ENCODE measurements around the gene WDR37. TPM values are rescaled to one million over a fixed set of nuclear protein-coding genes. Genes with fewer than 3 reads are reported as not detected.

The WDR37 gene
- total RNA-seq, 1 donor from 2014 or later: 20.5 TPM

DNA sequence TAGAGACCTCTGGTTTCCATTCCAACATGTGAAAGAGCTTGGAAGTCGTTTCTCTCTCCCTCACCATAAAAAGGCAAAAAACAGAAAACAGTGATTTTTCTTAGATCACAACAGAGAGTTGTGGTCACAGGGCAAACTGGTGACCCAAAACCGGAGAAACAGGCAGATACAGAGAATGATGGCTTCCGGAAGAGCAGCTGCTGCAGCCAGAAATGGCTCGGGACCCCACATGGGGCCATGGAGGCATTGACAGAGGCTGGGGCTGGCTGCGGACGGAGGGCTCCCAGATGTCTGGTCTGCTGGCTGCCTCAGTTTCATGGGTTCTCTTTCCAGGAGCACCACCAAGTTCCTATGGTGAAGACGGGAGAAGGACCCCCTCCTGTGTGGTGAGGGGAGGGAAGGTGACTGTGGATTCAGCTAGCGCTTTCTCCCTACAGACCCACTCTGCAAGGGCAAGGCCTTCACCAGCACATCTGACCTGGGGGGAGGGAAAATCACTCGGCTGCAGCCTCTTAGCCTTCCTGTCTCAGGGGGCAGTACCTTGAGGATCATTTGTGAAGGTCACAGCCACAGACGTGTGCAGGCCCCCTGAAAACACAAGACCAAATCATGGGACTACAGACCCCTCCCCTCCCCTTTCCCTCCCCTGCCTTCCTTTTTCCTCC, 81.4 kb downstream of the WDR37 start:
- intact Hi-C loops (cut with DNase I): no loop called here
- DNase-seq (ENCODE audit: low spot score): no peak
- no peak for ATAC-seq

DNA sequence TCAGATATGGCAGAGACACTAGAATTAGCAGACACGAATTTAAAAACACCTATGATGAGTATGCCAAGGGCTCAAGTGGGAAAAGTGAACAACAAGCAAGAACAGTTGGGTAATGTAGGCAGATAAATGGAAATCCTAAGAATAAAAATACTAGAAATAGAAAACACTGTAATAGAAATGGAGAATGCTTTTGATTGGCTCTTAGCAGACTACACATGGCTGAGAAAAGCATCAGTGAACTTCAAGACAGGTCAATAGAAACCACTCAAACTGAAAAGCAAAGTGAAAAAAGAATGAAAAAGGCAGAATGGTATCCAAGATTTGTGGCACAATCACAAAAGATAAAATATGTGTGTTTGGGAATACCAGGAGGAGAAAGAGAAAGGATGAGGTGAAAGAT, 82.3 kb downstream of the WDR37 start:
- intact Hi-C loops (cut with DNase I): no loop called here
- no peak for DNase-seq (ENCODE audit: low spot score)
- ATAC-seq: no peak

DNA sequence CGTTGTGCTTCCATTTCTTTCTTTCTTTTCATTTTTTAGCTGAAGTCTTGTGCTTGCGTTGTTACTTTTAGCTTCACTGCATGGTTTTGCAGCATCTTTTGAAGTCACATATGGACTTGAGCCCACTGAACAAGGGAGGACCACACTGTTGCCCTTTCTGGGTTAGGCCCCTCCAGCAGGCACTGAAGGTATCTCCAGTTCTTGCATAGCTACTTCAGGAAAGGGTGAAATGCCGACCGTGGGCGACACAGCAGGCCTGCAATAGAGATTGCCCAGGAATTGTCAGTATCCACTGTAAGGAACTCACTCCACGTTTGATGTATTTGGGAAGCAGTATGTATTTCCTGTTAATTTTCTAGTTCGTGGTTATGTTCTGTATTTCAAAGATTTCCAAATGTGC, 85.1 kb downstream of the WDR37 start:
- ATAC-seq (no peak), DNase-seq (ENCODE audit: low spot score) (no peak)
- intact Hi-C loops (cut with DNase I): no loop called here

DNA sequence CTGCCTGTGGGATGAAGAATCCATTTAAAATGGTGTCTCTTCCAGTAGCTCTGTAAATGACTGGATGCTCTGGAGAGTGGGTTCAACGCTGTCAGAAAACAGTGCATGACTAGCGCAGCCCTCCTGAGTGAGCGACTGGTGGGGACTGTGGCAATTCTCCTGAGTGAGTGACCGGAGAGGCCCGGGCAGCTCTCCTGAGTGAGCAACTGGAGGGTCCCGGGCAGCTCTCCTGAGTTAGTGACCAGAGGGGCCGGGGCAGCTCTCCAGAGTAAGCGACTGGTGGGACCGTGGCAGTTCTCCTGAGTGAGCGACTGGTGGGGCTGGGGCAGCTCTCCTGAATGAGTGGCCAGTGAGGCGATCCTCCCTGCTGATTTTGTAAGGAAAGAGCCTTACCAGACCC, 85.5 kb downstream of the WDR37 start:
- no peak for DNase-seq (ENCODE audit: low spot score)
- intact Hi-C loops (cut with DNase I): no loop called here
- ATAC-seq: no peak

DNA sequence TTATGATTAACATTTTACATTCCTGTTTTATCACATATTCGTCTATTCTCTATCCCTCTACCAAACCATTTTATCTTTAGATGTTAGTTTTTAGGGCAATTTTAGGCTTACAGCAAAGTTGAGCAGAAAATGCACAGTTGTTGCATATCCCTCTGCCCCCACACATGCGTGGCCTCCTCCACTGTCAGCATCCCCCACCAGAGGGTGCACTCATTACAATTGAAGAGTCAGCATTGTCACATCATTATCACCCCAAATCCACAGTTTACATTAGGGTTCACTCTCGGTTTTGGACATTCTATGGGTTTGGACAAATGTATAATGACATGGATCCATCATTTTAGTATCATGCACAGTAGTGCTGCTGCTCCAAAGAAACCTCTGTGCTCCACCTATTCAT, 86.4 kb downstream of the WDR37 start:
- ATAC-seq: no peak
- no peak for DNase-seq (ENCODE audit: low spot score)
- intact Hi-C loops (cut with DNase I): no loop called here

DNA sequence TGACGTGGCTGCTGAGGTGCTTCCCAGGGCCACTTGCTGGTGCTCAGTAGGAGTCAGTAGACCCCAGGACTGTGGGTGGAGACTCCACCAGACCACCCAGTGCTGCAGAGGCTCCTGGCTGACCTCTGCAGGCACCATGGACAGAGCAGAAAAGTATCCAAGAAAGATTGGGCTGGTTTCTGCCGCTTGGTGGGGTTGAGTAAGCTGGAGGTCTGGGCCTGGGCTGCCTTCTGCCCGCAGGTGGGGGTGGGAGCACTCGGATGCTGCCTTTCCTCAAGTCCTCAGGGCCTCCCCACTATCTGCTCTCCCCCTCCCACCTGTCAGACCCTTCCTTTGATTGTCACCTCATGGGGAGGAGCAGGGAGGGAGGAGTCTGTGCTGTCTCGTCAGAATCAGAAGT, 91.6 kb downstream of the WDR37 start:
- no peak for DNase-seq (ENCODE audit: low spot score)
- intact Hi-C loops (cut with DNase I): no loop called here
- ATAC-seq: no peak

DNA sequence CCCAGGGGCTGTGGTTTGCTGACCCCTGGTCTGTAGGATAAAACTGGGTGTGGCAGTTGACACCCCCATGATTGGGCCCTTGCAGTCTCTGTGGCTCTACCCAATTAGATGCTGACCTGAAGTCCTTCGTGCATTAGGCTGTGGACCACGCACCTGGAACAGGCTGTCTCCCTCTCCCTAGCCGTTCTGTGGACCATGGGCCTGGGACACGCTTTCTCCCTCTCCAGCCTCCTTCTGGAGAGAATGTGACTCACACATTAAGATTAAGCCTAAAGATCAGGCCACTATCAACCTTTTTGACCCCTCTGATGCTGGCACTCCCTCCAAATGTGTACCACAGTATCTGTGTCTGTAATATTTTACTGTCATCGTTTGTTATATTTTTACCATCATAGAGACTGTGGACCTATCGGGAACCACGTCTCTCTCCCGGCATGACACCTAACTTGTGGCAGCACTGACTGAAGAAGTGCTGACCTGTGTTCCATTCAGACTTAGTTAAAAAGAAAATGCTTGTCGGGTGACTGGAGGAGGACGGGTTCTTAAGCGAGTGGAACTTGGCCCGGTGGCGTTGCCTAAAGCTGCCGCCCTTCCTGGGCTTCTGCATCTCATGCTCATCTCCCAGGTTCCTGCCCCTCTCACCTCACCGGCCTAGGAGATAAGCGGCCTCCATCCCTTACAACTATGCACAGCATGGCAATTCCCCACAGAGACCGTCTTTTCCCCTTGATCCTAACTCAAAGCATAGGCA, 92.8 kb downstream of the WDR37 start:
- intact Hi-C loops (cut with DNase I): no loop called here
- DNase-seq (ENCODE audit: low spot score) (no peak), ATAC-seq (no peak)

DNA sequence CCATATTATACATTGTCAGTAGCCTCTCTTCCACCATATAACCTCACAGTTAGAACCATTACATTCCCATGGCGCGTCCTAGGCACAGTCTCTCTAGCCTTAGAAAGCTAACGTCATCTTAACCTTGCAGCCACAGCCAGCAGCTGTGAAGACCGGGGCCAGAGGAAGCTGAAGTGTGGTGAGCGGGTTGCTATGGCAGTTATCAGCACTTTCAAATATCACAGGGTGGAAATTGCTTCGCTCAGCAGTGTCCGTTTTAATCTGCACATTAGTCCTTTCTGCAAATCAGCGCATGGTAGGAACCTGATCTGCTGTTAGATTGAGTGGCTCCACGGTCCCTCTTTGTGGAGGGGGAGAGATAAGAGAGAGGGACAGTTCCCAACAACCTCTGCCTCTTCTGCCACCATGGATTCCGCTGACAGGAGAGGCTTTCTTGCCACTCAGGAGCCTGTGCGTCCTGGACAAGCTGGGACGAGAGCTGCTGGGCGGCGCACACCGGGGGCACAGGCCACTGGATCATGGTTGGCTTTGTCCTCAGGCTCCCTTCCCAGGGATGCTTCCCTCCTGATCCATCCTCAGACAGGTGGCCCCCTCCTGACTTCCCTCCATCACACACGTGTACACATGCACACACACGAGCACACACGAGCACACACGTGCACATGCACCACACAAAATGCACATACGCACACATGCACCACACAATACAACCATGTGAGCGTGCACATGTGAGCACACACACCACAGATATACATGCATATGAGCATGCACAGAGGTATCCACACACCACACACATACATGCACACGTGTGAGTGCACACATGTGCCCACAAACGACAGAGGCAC, 93.8 kb downstream of the WDR37 start:
- ATAC-seq: no peak
- intact Hi-C loops (cut with DNase I): no loop called here
- no peak for DNase-seq (ENCODE audit: low spot score)

DNA sequence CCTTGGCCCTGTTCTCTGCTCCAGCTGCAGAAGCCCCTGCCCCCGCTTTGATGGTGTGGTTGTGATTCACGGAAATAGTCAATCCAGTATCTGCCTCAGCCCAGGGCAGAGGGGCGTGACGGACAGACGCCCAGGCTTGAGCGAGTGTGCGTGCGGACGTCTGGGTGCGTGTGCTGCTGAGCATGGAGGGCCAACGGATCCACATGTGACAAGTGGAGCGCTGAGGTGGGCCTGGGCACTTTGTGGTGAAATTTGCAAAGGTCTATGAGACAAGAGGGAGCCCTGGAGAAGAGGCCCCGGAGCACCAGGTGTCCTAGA, 94.4 kb downstream of the WDR37 start:
- ATAC-seq (no peak), DNase-seq (ENCODE audit: low spot score) (no peak)
- intact Hi-C loops (cut with DNase I): no loop called here

DNA sequence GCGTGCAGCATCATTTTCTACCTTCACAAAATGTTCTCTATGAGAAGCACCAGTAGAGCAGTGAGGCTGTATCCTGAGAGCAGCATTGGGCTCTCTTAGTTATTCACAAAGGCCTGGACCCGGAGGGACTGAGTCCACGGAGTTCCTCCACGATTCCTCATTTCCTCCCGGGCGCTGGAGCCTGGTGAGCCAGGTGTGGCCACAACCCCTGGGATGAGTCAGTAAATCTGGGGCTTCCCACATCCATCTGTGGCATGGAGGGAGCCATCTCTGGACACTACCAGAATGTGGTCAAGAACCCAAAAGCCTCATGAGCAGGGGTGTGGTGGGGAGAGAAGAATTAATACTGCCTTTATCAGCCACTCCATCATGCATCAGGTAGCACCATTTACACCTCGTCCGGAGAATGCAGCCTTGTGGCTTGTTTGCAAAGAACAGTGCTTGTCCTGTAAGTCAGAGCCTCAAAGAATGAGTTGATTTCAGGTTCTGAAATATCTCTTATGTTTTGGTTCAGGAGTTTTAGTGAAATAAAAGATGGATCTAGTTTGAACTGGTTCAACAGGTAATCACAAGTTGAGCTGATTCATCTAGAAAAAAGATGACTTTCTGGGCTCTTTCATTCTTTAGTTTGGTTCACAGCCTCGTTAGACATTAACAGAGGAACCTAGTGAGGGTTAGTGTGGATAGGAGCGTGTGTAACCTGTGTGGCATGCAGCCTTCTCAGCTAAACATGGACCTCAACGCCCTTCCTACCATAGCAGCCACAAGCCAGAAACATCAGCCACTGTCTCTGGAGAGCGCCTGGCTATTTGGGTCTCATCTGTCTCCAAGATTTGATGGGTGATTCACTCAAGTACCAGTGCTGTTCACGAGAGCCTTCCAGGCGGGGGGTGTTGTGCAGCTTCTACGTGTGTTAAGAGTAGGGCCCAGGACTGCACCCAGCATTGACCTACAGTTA, 95.2 kb downstream of the WDR37 start:
- DNase-seq (ENCODE audit: low spot score) (no peak), ATAC-seq (no peak)
- intact Hi-C loops (cut with DNase I): no loop called here

DNA sequence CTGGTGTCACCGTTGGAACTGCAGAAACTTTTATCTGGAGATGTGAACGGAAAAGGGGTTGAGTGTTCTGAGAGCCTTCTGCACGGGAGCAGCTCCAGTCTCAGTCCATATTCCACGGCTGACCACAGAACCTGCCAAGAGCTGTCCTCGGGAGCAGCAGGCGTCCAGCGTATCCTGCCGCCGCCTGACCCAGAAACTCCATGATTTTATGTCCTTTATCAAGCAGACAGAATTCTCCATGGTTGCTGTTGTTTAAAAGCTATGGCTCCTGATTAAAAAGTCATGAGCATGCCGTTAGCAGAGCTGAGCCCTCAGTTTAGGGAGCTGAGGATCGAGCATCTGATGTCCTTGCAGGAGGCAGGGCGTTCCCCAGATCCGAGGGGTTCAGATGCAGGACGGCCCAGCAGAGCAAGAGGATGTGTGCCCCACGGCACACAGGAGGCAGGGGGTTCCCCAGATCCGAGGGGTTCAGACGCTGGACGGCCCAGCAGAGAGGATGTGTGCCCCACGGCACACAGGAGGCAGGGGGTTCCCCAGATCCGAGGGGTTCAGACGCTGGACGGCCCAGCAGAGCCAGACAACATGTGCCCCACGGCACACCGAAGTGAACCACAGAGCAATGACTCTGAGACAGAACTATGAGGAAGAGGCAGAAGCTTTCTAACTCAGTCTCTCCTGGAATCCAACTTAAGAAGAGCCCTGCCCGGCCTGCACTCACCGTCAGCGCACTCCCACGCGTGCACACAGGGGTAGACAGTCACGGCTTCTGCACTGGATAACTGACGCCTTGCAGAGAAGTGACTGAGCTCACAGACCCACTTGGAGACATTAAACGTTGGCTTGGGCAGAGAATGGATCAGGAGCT, 96.4 kb downstream of the WDR37 start:
- no peak for DNase-seq (ENCODE audit: low spot score)
- no peak for ATAC-seq
- intact Hi-C loops (cut with DNase I): no loop called here

DNA sequence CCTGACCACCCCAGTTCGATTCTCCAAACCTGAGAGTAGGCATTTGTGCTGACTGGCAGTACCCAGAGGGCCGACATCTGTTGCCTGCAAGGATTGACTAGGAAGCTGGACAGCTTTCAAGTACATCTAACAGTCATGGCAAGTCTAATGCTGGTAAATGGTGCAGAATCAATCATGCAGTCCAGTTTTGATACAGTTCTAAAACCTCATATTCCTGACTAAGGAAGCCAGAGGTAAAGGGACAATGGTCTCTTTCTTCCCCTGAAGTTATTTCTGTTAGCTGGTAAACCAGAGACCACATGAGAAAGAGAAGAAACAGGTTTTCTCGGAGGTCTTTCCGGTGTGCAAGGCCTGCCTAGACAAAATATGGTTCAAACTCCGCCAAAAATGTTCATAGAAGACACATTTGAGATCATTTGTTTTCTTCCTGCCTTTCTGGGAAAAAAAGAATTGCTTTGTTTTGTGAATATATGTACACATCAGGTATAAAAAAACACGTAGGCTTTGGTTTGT, 97.1 kb downstream of the WDR37 start:
- no peak for DNase-seq (ENCODE audit: low spot score)
- intact Hi-C loops (cut with DNase I): no loop called here
- ATAC-seq: no peak

DNA sequence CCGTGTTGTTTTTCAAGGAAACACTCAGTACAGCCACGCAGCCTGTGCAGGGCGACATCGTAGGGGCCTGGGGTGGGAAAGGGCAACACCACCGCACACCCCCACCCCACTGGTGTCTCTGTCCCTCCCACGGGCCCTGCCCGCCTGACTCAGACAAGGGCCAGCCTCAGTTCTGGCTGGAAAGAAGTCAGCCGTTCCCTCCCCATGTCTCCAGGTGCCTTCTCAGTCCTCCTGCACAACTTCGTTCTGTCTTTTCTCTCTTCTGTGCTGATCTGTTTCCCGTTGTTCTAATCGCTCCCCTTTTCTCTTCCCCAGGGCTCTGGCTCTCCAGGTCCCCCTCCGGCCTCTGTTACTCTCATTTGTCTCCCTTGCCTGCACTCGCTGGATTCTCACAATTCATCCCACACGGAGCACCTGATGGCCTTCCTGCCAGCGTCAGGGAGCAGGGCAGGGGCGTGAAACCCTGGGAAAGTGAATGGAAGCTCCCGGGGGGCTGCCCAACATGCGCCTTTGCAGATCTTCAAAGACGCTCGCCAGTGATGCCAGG, 97.7 kb downstream of the WDR37 start:
- ATAC-seq: no peak
- no peak for DNase-seq (ENCODE audit: low spot score)

DNA sequence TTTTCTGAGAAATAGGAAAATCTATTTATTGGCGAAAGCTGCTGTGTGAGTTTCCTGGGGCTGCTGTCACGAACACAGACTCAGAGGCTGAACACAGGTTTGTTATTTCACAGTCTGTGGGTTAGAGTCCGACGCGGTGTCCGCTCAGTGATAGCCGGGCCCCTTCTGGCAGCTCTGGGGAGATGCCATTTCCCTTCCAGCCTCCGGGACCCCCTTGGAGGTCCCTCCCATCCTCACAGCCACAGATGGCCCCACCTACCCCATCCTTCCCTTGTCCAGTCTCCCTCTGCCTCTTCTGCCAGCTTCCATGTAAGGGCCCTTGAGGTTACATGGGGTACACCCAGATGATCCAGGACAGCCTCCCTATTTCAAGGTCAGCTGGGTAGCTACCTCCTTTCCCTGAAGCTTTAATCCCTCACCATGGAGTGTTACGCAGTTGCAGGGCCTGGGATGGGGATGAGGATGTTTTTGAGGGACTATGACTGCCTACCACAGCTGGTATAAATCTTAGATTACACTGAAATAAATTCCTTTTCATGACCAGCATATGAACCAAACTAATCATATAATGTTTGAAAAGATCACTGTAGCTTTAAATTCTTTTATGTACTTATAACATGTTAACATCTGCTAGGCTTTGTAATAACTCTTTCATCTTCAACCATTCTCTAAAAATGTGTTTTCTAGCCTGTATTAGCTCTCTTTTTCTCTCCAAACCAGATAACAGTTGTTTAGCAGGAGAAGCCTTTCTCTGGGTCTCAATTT, 98.5 kb downstream of the WDR37 start:
- intact Hi-C loops (cut with DNase I): no loop called here
- DNase-seq (ENCODE audit: low spot score) (no peak), ATAC-seq (no peak)

More for the DNA sequence above, 97.7 kb downstream of the WDR37 start:
- intact Hi-C loops (cut with DNase I): no loop called here

DNA sequence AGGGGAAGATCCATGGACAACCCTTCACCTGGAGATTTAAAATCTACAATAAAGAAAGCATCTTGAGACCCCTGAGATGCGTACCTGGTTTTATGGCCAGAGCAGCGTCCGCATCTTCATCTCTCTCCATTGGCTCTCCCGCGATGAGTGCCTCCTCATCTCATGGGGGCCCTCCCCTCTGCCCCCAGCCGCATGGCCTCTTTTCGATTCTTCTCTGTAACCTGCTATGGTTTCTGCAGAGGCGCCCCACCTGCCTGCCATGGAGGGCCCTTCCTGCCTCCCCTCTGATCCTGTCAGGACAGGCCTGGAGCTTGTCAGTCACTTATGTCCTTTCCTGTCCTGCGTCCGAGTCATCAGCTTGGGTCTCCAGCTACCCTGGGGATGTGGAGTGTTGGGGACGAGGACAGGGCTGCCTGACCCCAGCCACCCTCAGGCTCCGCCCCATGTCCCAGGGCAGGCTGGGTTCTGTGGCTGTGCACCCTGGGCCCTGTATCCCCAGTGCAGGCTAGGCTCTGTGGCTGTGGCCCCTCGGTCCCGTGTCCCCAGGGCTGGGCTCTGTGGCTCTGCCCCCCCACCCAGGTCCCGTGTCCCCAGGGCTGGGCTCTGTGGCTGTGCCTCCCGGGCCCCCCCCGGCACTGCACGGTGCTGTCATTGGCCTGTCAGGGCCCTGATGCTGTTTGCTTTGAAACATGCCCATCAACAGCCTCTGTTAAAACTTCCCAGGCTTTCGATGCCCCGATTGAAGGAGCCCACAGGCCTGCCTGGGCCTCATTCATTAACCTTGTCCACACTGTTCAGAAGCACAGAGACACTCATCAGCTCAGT, 99.8 kb downstream of the WDR37 start:
- no peak for ATAC-seq
- intact Hi-C loops (cut with DNase I): no loop called here
- no peak for DNase-seq (ENCODE audit: low spot score)

DNA sequence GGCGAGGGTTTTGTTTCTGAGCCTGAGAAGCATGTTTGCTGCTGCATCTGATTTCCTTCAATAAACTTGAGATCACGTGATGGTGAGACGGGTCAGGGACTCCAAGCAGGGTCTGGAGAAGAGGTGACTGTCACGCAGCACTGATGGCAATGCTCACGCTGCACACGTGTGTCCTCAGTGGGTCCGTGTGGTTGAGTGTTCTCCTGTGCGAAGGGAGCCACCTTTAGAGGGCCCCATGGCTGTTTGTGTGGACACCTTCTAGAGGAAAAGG, 100.4 kb downstream of the WDR37 start:
- ATAC-seq (no peak), DNase-seq (ENCODE audit: low spot score) (no peak)
- intact Hi-C loops (cut with DNase I): no loop called here
